GM12892 (cell line): ENCODE data around the gene ZNF497.

ENCODE experiments used
- POLR2A ChIP-seq: IDR thresholded peaks from 2 replicates; pipeline ENCODE4 v1.6.1; 2011; ENCODE audit warnings: low read depth, low read length, control low read depth
- POLR2AphosphoS5 ChIP-seq: IDR thresholded peaks from 2 replicates; pipeline ENCODE4 v1.6.1; 2011; ENCODE audit warnings: low read depth, low read length, control low read depth

DNA sequence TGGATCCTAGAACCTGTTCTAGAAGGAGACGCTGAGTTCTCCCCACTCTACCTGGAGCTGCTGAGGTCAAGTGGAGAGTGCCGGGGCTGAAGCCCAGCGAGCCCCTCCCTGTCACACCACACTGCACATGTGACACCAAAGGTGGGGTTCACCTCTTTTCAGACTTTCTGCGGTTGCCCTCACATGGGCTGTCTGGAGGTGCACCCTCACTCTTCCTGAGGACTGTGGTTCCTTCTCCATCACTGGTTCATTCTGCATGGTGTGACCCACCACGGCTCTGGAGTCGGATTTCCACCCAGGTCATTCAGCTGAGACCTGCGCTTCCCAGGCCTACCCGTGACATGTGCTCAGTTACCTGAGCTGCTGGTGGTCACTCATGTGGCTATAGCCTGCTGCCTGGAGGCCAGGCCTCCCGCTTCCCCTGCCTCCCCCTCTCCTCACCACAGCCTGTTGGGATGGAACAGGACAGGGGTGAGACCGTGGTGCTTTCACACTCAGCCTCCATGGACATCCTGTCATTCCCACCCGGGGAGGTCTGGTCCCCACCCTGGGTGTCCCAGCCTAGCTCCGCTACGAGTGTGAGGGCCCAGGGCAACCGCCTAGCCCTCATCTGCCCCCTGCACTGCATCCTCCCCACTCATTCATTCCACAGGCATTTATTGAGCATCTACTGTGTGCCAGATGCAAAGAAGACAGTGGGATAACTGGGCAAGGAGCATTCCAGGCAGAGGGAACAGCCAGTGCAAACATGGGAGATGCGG, 8.7 kb downstream of the ZNF497 start:
- TF ChIP-seq POLR2A (no peak), POLR2AphosphoS5 (no peak)
